Right ventricle myocardium inferior (tissue), 1 donor: ENCODE data around the gene OSTF1. TPM values are rescaled to one million over a fixed set of nuclear protein-coding genes. Genes with fewer than 3 reads are reported as not detected.

Source experiments
- ATAC-seq: fragments of 200-7000 bp; cut with Tn5 transposase; one replicate; pipeline ENCODE4 v1.9.1; 2020; ENCODE audit warnings: mild to moderate bottlenecking, moderate library complexity
- DNase-seq: peaks from one replicate; pipeline ENCODE4 v3.0.0; 2021; ENCODE audit errors: missing footprints
- intact Hi-C: fragments of 100-400 bp; cut with DNase I; formaldehyde crosslinking; loops from one replicate; pipeline ENCODE4 v1.11.0; 2022
- long read RNA-seq: library from polyadenylated mRNA; unstranded; transcript quantifications from one replicate; pipeline ENCODE4 v2.0.0, GENCODE V29; 2021
- total RNA-seq: library from RNA; stranded (reverse); fragmentation: NEBNext Ultra II Directional; extraction: Animal tissue kit (Norgen Biotek cat#: 25700); gene quantifications from one replicate; pipeline ENCODE4 v1.2.1, GENCODE V29; 2021
- donor health status: DM: no; HTN: yes; CAD: no; lungs with severe emphysema.

The OSTF1 gene
- 25.0 TPM for total RNA-seq
- long read RNA-seq, transcript OSTF1-201 (10 exons, 1,319 nt), result major isoform, 9 of 11 reads
- long read RNA-seq, partial matches to known transcripts, result 1 of 11 reads
- long read RNA-seq, other reads (novel, unspliced or antisense), result 1 of 11 reads

GRCh38 chr9:75087824-75088645 is at the start of gene OSTF1, which contains the start of gene NMRK1:
OSTF1 (plus strand) TSS chr9:75088514; CDS start chr9:75088693, 179 bp downstream.
NMRK1 (minus strand) TSS chr9:75088155; CDS start chr9:75083115, 5,040 bp downstream.
- peak; percentile 99 for DNase-seq
- intact Hi-C loops, result loop anchor here (5.0 to 10.0 kb wide), 3 partner anchors 61 to 1683 kb away; partner anchors contain the start of genes C9orf40 and CARNMT1
- peak; percentile 98 for ATAC-seq

- no peak for ATAC-seq
- no peak for DNase-seq
- intact Hi-C loops, result no loop called here
Observed at GRCh38 chr9:75039009-75039408, 49.3 kb upstream of the OSTF1 start.

GRCh38 chr9:75039801-75040200 is 48.5 kb upstream of the OSTF1 start:
- intact Hi-C loops, result no loop called here
- DNase-seq (no peak), ATAC-seq (no peak)

- ATAC-seq (no peak), DNase-seq (no peak)
- intact Hi-C loops, result no loop called here
Observed at GRCh38 chr9:75041041-75041440, 47.3 kb upstream of the OSTF1 start.

GRCh38 chr9:75046725-75047345 is 41.5 kb upstream of the OSTF1 start:
- intact Hi-C loops, result no loop called here
- no peak for DNase-seq
- ATAC-seq, result no peak

GRCh38 chr9:75047506-75047905 is 40.8 kb upstream of the OSTF1 start:
- no peak for ATAC-seq
- intact Hi-C loops, result no loop called here
- DNase-seq, result no peak

GRCh38 chr9:75051285-75051684 is 37.0 kb upstream of the OSTF1 start:
- intact Hi-C loops, result no loop called here
- ATAC-seq, result no peak
- no peak for DNase-seq

GRCh38 chr9:75053869-75054268 is 34.4 kb upstream of the OSTF1 start:
- ATAC-seq (no peak), DNase-seq (no peak)
- intact Hi-C loops, result no loop called here

- DNase-seq (no peak), ATAC-seq (no peak)
- intact Hi-C loops, result no loop called here
Observed at GRCh38 chr9:75054368-75055001, 33.8 kb upstream of the OSTF1 start.

- ATAC-seq (no peak), DNase-seq (no peak)
- intact Hi-C loops, result no loop called here
Observed at GRCh38 chr9:75061169-75061568, 27.1 kb upstream of the OSTF1 start.

- no peak for DNase-seq
- intact Hi-C loops, result no loop called here
- ATAC-seq, result no peak
Observed at GRCh38 chr9:75063556-75064305, 24.6 kb upstream of the OSTF1 start.

GRCh38 chr9:75064307-75065025 is 23.8 kb upstream of the OSTF1 start:
- intact Hi-C loops, result no loop called here
- DNase-seq (no peak), ATAC-seq (peak; percentile 37)

GRCh38 chr9:75065510-75065909 is 22.8 kb upstream of the OSTF1 start:
- ATAC-seq (no peak), DNase-seq (no peak)
- intact Hi-C loops, result no loop called here

GRCh38 chr9:75067894-75068293 is 20.4 kb upstream of the OSTF1 start:
- intact Hi-C loops, result no loop called here
- ATAC-seq, result no peak
- no peak for DNase-seq

- ATAC-seq (no peak), DNase-seq (no peak)
- intact Hi-C loops, result no loop called here
Observed at GRCh38 chr9:75069171-75069570, 19.1 kb upstream of the OSTF1 start.

- no peak for DNase-seq
- intact Hi-C loops, result no loop called here
- ATAC-seq, result no peak
Observed at GRCh38 chr9:75071530-75072122, 16.7 kb upstream of the OSTF1 start.

GRCh38 chr9:75072895-75073294 is 15.4 kb upstream of the OSTF1 start:
- ATAC-seq (no peak), DNase-seq (no peak)
- intact Hi-C loops, result no loop called here

- DNase-seq, result no peak
- ATAC-seq, result no peak
- intact Hi-C loops, result loop anchor here (10.0 kb wide), 1 partner anchor 1677 kb away; no protein-coding TSS in a partner anchor
Observed at GRCh38 chr9:75081632-75082031, 6.7 kb upstream of the OSTF1 start.
